ENCODE data around the gene CIAO2B.

DNA sequence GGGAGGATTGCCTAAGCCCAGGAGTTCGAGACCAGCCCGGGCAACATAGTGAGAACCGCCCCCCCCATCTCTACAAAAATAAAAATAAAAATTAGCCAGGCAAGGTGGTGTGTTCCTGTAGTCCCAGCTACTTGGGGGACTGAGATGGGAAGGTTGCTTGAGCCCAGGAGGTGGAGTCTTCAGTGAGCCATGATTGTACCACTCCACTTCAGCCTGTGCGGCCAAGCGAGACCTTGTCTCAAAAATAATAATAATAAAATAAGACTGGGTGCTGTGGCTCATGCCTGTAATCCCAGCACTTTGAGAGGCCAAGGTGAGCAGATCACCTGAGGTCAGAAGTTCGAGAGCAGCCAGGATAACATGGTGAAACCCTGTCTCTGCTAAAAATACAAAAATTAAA lies 42.4 kb downstream of the CIAO2B start:
- TF ChIP-seq, protein P1, sequence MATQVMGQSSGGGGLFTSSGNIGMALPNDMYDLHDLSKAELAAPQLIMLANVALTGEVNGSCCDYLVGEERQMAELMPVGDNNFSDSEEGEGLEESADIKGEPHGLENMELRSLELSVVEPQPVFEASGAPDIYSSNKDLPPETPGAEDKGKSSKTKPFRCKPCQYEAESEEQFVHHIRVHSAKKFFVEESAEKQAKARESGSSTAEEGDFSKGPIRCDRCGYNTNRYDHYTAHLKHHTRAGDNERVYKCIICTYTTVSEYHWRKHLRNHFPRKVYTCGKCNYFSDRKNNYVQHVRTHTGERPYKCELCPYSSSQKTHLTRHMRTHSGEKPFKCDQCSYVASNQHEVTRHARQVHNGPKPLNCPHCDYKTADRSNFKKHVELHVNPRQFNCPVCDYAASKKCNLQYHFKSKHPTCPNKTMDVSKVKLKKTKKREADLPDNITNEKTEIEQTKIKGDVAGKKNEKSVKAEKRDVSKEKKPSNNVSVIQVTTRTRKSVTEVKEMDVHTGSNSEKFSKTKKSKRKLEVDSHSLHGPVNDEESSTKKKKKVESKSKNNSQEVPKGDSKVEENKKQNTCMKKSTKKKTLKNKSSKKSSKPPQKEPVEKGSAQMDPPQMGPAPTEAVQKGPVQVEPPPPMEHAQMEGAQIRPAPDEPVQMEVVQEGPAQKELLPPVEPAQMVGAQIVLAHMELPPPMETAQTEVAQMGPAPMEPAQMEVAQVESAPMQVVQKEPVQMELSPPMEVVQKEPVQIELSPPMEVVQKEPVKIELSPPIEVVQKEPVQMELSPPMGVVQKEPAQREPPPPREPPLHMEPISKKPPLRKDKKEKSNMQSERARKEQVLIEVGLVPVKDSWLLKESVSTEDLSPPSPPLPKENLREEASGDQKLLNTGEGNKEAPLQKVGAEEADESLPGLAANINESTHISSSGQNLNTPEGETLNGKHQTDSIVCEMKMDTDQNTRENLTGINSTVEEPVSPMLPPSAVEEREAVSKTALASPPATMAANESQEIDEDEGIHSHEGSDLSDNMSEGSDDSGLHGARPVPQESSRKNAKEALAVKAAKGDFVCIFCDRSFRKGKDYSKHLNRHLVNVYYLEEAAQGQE (IDR thresholded peaks at IDR 0.05; ENCODE audit: borderline replicate concordance), result no peak
- TF ChIP-seq, protein P2, sequence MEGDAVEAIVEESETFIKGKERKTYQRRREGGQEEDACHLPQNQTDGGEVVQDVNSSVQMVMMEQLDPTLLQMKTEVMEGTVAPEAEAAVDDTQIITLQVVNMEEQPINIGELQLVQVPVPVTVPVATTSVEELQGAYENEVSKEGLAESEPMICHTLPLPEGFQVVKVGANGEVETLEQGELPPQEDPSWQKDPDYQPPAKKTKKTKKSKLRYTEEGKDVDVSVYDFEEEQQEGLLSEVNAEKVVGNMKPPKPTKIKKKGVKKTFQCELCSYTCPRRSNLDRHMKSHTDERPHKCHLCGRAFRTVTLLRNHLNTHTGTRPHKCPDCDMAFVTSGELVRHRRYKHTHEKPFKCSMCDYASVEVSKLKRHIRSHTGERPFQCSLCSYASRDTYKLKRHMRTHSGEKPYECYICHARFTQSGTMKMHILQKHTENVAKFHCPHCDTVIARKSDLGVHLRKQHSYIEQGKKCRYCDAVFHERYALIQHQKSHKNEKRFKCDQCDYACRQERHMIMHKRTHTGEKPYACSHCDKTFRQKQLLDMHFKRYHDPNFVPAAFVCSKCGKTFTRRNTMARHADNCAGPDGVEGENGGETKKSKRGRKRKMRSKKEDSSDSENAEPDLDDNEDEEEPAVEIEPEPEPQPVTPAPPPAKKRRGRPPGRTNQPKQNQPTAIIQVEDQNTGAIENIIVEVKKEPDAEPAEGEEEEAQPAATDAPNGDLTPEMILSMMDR (IDR thresholded peaks at IDR 0.05; ENCODE audit: poor library complexity, severe bottlenecking), result no peak
- no peak for TF ChIP-seq EP300 (conservative IDR thresholded peaks at IDR 0.05; ENCODE audit: poor library complexity, severe bottlenecking)
- no peak for TF ChIP-seq POLR2AphosphoS5 (IDR thresholded peaks at IDR 0.05)
- no peak for TF ChIP-seq EZH2 (IDR thresholded peaks at IDR 0.05; ENCODE audit: borderline replicate concordance, insufficient read depth, low read length, poor library complexity, severe bottlenecking)
